Transverse colon (tissue), 4 donors: ENCODE results near the gene SLC25A25. TPM values are rescaled to one million over a fixed set of nuclear protein-coding genes. Genes with fewer than 3 reads are reported as not detected.
"Not testable (repeated sequence)": the region's sequence is repeated elsewhere in the genome, so short reads cannot be mapped to it uniquely, and the experiment has no call there.

Source experiments
- DNase-seq: peaks from one replicate; pipeline ENCODE4 v3.0.0-alpha.2; 2019
- H3K27ac ChIP-seq, 4 donors: fragments of 200-600 bp; sonication (generic); 2 replicates each; pipeline ENCODE4 v1.5.1; 2016 to 2018; ENCODE audit warnings: inconsistent platforms in 4 of 4
- H3K27me3 ChIP-seq: fragments of 200-600 bp; sonication (generic); 2 replicates; pipeline ENCODE4 v1.5.1; 2017; ENCODE audit warnings: inconsistent platforms
- H3K36me3 ChIP-seq, 4 donors: fragments of 200-600 bp; sonication (generic); 2 replicates each; pipeline ENCODE4 v1.5.1; 2017 to 2019; ENCODE audit warnings: inconsistent platforms in 4 of 4
- H3K4me1 ChIP-seq, 4 donors: fragments of 200-600 bp; sonication (generic); 2 replicates each; pipeline ENCODE4 v1.5.1; 2017 to 2020; ENCODE audit warnings: inconsistent platforms in 4 of 4
- H3K4me3 ChIP-seq, 4 donors: fragments of 200-600 bp; sonication (generic); 1 replicate in 1 of 4; 2 replicates in 3 of 4; pipeline versions ENCODE4 v1.5.1 to v1.6.1; 2017 to 2019; ENCODE audit warnings: inconsistent platforms in 4 of 4
- H3K9me3 ChIP-seq, 2 donors: fragments of 200-600 bp; sonication (generic); 2 replicates each; pipeline ENCODE4 v1.5.1; 2017 to 2019; ENCODE audit warnings: inconsistent platforms in 2 of 2
- CTCF ChIP-seq, 5 experiments: fragments of 200-600 bp in 3 of 5; fragments of 450-650 bp in 2 of 5; sonication (generic) in 3 of 5; IDR thresholded peaks; 1 replicate in 2 of 5; 2 replicates in 3 of 5; pipeline ENCODE4 v1.5.1; 2016 to 2017; ENCODE audit warnings: antibody characterized with exemption in 5 of 5, inconsistent platforms in 3 of 5, mild to moderate bottlenecking in 2 of 5, moderate library complexity in 1 of 5
- EP300 ChIP-seq: sonication (generic); formaldehyde crosslinking; IDR thresholded peaks from one replicate; pipeline ENCODE4 v1.6.1; 2017; ENCODE audit warnings: antibody characterized with exemption, low read depth
- POLR2A ChIP-seq: fragments of 450-650 bp; IDR thresholded peaks from one replicate; pipeline ENCODE4 v1.6.1; 2016; ENCODE audit warnings: antibody characterized with exemption, mild to moderate bottlenecking, moderate library complexity
- POLR2AphosphoS5 ChIP-seq, 3 donors: sonication (generic); formaldehyde crosslinking; IDR thresholded peaks; one replicate each; pipeline ENCODE4 v1.6.1; 2016; ENCODE audit warnings: antibody characterized with exemption in 3 of 3
- WGBS, 2 donors: methylation state at CpG; one replicate each; pipeline ENCODE4 v1.1.5; 2018; ENCODE audit warnings: low coverage in 1 of 2; 5-methylcytosine and 5-hydroxymethylcytosine counted together
- in situ Hi-C, 4 donors: fragments of 200-750 bp; cut with MboI; loops; one replicate each; pipeline versions ENCODE4 v1.15.0 to v1.15.1; 2017; ENCODE audit warnings: low sequenced_read_pairs in 3 of 4, low pct_ligation_motif_present in 1 of 4, low pct_unique_long_range_greater_than_20kb in 1 of 4
- intact Hi-C: fragments of 100-400 bp; cut with DNase I; formaldehyde crosslinking; loops from one replicate; pipeline ENCODE4 v1.15.1; 2023; ENCODE audit warnings: low total_unique reads
- total RNA-seq, 4 donors: library from RNA; depleted of rRNA; stranded (reverse); fragments of >200 nt; gene quantifications; one replicate each; pipeline ENCODE4 v1.1.0, GENCODE V29; 2016

SLC25A25 gene
- total RNA-seq, 4 donors from 2014 or later, result 25.5 to 35.5 (median 32.5) TPM

- WGBS, 2 donors, result 65 to 73% methylated on average over 7 of the region's 7 CpGs
- no peak for TF ChIP-seq POLR2AphosphoS5 (IDR thresholded peaks at IDR 0.05)
- no peak for TF ChIP-seq POLR2A
- TF ChIP-seq EP300, result no peak
- no peak for TF ChIP-seq CTCF (IDR thresholded peaks at IDR 0.05)
- Histone ChIP-seq H3K27me3 (no peaks in the 10 kb centered on the region), H3K36me3 (no peaks in the 10 kb centered on the region), H3K4me1 (peaks cover 47 to 83% (median 70%) of the 10 kb centered on the region in 4 donors), H3K4me3 (no peak overlapping the region), H3K9me3 (no peaks in the 10 kb centered on the region), H3K27ac (peak overlapping the region; percentile 97 to 100 (median 99))
- intact Hi-C loops, result no loop called here
- in situ Hi-C loops, result no loop called here
- no peak for DNase-seq
These were observed 2.8 kb downstream of the SLC25A25 start for GRCh38 chr9:128070874-128071273.

- H3K27me3 ChIP-seq, in situ Hi-C loops: not testable (repeated sequence)
- H3K4me1 ChIP-seq, result peaks cover 42 to 80% (median 64%) of the 10 kb centered on the region in 4 donors
These were observed 3.4 kb downstream of the SLC25A25 start for GRCh38 chr9:128071475-128071874.

GRCh38 chr9:128072144-128073021 is 4.4 kb downstream of the SLC25A25 start:
- peak overlapping the region in 1 of 4 donors; percentile 20 for H3K4me3 ChIP-seq
- H3K4me1 ChIP-seq, result peaks cover 38 to 84% (median 59%) of the 10 kb centered on the region in 4 donors
- H3K9me3 ChIP-seq, result no peaks in the 10 kb centered on the region
- DNase-seq, result peak; percentile 89
- H3K27ac ChIP-seq, result peak overlapping the region; percentile 97 to 100 (median 99)
- intact Hi-C loops (loop anchor here (1.0 kb wide), 1 partner anchor 20 kb away; no protein-coding TSS in a partner anchor), in situ Hi-C loops (no loop called here)
- TF ChIP-seq POLR2AphosphoS5 (IDR thresholded peaks at IDR 0.05) (no peak), CTCF (IDR thresholded peaks at IDR 0.05) (no peak), EP300 (no peak), POLR2A (no peak)
- no peaks in the 10 kb centered on the region for H3K27me3 ChIP-seq
- WGBS, 2 donors, result 3 to 5% methylated on average over 4 to 5 of the region's 5 CpGs
- no peaks in the 10 kb centered on the region for H3K36me3 ChIP-seq

More at GRCh38 chr9:128071475-128071874, 3.4 kb downstream of the SLC25A25 start:
- H3K27ac ChIP-seq, result peak overlapping the region; percentile 97 to 100 (median 99)
- H3K9me3 ChIP-seq, H3K4me3 ChIP-seq, intact Hi-C loops, H3K36me3 ChIP-seq, DNase-seq: not testable (repeated sequence)
- 81 to 86% methylated on average over 8 to 12 of the region's 12 CpGs for WGBS, 2 donors

- 58 to 79% methylated on average over 4 to 7 of the region's 7 CpGs for WGBS, 2 donors
- H3K9me3 ChIP-seq, result no peaks in the 10 kb centered on the region
- intact Hi-C loops, result loop anchor here (1.0 kb wide), 1 partner anchor 19 kb away; no protein-coding TSS in a partner anchor
- DNase-seq, result no peak
- H3K4me3 ChIP-seq, result no peak overlapping the region
- H3K27ac ChIP-seq, result peak overlapping the region; percentile 97 to 100 (median 99)
- in situ Hi-C loops, result no loop called here
- no peaks in the 10 kb centered on the region for H3K36me3 ChIP-seq
- TF ChIP-seq CTCF (IDR thresholded peaks at IDR 0.05) (no peak), EP300 (no peak), POLR2A (no peak), POLR2AphosphoS5 (IDR thresholded peaks at IDR 0.05) (no peak)
- H3K4me1 ChIP-seq, result peaks cover 46 to 93% (median 68%) of the 10 kb centered on the region in 4 donors
- H3K27me3 ChIP-seq, result no peaks in the 10 kb centered on the region
These were observed 5.3 kb downstream of the SLC25A25 start for GRCh38 chr9:128073253-128073886.
